ENCODE data around the gene CHML.

The CHML gene

DNA sequence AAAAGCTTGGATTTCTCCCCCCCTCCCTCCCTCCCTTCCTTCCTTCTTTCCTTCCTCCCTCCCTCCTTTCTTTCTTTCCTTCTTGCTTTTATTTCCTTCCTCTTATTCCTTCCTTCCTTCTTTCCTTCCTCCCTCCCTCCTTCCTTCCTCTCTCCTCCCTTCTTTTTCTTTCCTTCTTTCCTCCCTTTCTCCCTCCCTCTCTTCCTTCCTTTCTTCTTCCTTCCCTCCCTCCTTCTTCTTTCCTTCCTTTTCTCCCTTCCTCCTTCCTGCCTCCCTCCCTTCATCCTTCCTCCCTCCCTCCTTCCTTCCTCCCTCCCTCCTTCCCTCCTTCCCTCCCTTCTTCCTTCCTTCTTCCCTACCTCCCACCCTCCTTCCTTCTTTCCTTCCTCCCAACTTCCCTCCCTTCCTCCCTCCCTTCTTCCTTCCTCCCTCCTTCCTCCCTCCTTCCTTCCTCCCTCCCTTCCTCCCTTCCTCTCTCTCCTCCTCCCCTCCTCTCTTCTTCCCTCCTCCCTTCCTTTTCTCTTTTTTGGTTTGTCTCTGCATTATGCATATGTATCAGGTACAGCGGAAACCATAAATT is 34.7 kb upstream of the CHML start:
- Histone ChIP-seq H3K4me3 (ENCODE audit: low read depth, low read length, poor library complexity, severe bottlenecking) (no peak overlapping the region), H3K36me3 (ENCODE audit: insufficient read depth, low read length) (no peaks in the 10 kb centered on the region), H4K20me1 (ENCODE audit: insufficient read depth, low read length) (no peaks in the 10 kb centered on the region), H3K4me1 (ENCODE audit: insufficient read depth, low read length, severe bottlenecking) (no peaks in the 10 kb centered on the region), H3K27me3 (ENCODE audit: insufficient read depth, low read length) (no peaks in the 10 kb centered on the region), H3K27ac (ENCODE audit: low read depth, low read length, poor library complexity, severe bottlenecking) (no peak overlapping the region), H3K79me2 (ENCODE audit: insufficient read depth, low read length) (no peaks in the 10 kb centered on the region), H3F3A (ENCODE audit: insufficient read depth, low read length) (no peaks in the 10 kb centered on the region), H2AFZ (ENCODE audit: low read length) (no peak overlapping the region), H3K9me2 (ENCODE audit: low read depth, low read length) (no peaks in the 10 kb centered on the region), H3K4me2 (ENCODE audit: low read length) (no peak overlapping the region), H3K9me3 (ENCODE audit: low read length) (no peaks in the 10 kb centered on the region), H3K9ac (ENCODE audit: low read length) (no peak overlapping the region)
- no peak for TF ChIP-seq CTCF (IDR thresholded peaks at IDR 0.05; ENCODE audit: low read length)
- TF ChIP-seq EZH2 (IDR thresholded peaks at IDR 0.05; ENCODE audit: borderline replicate concordance, low read length), result no peak

DNA sequence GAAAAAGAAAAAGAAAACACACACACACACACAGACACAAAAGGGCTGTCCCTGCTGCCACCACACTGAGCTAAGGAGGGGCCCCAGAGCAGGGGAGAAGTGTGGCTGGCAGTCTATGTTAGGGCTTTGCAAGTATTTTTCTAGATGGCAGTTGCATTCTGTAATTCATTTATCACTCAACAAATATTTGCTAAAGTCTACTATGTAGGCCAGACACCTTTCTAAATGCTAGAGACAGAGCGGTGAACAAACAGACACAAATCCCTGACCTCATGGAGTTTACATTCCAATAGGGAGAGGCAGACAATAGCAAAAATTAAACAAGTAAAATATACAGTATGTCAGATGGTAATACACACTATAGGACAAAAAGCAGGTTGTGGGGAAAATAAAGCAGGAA is 32.1 kb upstream of the CHML start:
- Histone ChIP-seq H4K20me1 (ENCODE audit: insufficient read depth, low read length) (no peaks in the 10 kb centered on the region), H3K4me2 (ENCODE audit: low read length) (no peak overlapping the region), H3K79me2 (ENCODE audit: insufficient read depth, low read length) (no peaks in the 10 kb centered on the region), H2AFZ (ENCODE audit: low read length) (no peak overlapping the region), H3K36me3 (ENCODE audit: insufficient read depth, low read length) (no peaks in the 10 kb centered on the region), H3K4me3 (ENCODE audit: low read depth, low read length, poor library complexity, severe bottlenecking) (no peak overlapping the region), H3F3A (ENCODE audit: insufficient read depth, low read length) (no peaks in the 10 kb centered on the region), H3K27me3 (ENCODE audit: insufficient read depth, low read length) (no peaks in the 10 kb centered on the region), H3K9me3 (ENCODE audit: low read length) (no peaks in the 10 kb centered on the region), H3K4me1 (ENCODE audit: insufficient read depth, low read length, severe bottlenecking) (no peaks in the 10 kb centered on the region), H3K27ac (ENCODE audit: low read depth, low read length, poor library complexity, severe bottlenecking) (no peak overlapping the region), H3K9me2 (ENCODE audit: low read depth, low read length) (no peaks in the 10 kb centered on the region), H3K9ac (ENCODE audit: low read length) (no peak overlapping the region)
- TF ChIP-seq EZH2 (IDR thresholded peaks at IDR 0.05; ENCODE audit: borderline replicate concordance, low read length) (no peak), CTCF (IDR thresholded peaks at IDR 0.05; ENCODE audit: low read length) (no peak)

DNA sequence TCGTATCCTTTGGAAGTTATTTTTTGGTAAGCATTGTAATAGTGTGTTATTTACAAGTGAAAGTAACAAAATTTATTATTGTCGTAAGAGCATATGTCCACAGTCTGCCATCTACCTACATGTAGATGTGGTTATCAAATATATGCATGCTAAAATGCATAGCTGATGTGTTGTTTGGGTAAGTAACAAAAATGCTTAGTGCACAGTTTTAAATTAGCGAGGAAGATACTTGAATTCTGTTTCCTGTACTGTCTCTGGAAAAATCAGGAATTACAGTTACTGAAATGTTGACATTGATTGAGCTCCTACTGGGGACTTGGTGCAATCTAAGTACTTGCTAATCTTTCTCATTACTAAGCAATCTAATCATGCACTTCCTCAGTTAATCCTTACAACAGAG is 26.2 kb upstream of the CHML start:
- Histone ChIP-seq H3K4me1 (ENCODE audit: insufficient read depth, low read length, severe bottlenecking) (no peaks in the 10 kb centered on the region), H3K36me3 (ENCODE audit: insufficient read depth, low read length) (no peaks in the 10 kb centered on the region), H4K20me1 (ENCODE audit: insufficient read depth, low read length) (no peaks in the 10 kb centered on the region), H3F3A (ENCODE audit: insufficient read depth, low read length) (no peaks in the 10 kb centered on the region), H3K79me2 (ENCODE audit: insufficient read depth, low read length) (no peaks in the 10 kb centered on the region), H3K4me3 (ENCODE audit: low read depth, low read length, poor library complexity, severe bottlenecking) (no peak overlapping the region), H3K27ac (ENCODE audit: low read depth, low read length, poor library complexity, severe bottlenecking) (no peak overlapping the region), H3K9ac (ENCODE audit: low read length) (no peak overlapping the region), H3K4me2 (ENCODE audit: low read length) (no peak overlapping the region), H3K9me3 (ENCODE audit: low read length) (no peaks in the 10 kb centered on the region), H3K9me2 (ENCODE audit: low read depth, low read length) (no peaks in the 10 kb centered on the region), H2AFZ (ENCODE audit: low read length) (no peak overlapping the region), H3K27me3 (ENCODE audit: insufficient read depth, low read length) (no peaks in the 10 kb centered on the region)
- no peak for TF ChIP-seq EZH2 (IDR thresholded peaks at IDR 0.05; ENCODE audit: borderline replicate concordance, low read length)
- no peak for TF ChIP-seq CTCF (IDR thresholded peaks at IDR 0.05; ENCODE audit: low read length)
